ENCODE data around the gene RPUSD4. TPM values are rescaled to one million over a fixed set of nuclear protein-coding genes. Genes with fewer than 3 reads are reported as not detected.

The RPUSD4 gene
- total RNA-seq, 1 donor from 2014 or later, result 46.7 TPM

- no peak overlapping the region for H3K9ac ChIP-seq
- Mint-ChIP-seq H3K27me3 (ENCODE audit: insufficient read depth, low read depth) (peaks cover 35% of the 10 kb centered on the region), H3K4me1 (peaks cover 34% of the 10 kb centered on the region), H3K36me3 (peaks cover 4% of the 10 kb centered on the region), H3K4me3 (peak overlapping the region; percentile 21), H3K9me3 (peaks cover 19% of the 10 kb centered on the region), H3K27ac (no peak overlapping the region)
- peaks cover 47% of the 10 kb centered on the region for H3F3A ChIP-seq (ENCODE audit: low read depth)
- peaks cover 63% of the 10 kb centered on the region for H3K4me1 ChIP-seq
- H2AFZ ChIP-seq (replicated peaks), result no peak overlapping the region
- no peaks in the 10 kb centered on the region for H3K27me3 ChIP-seq
- peaks cover 8% of the 10 kb centered on the region for H3K9me3 ChIP-seq (ENCODE audit: low read depth)
- H3K36me3 ChIP-seq, result no peaks in the 10 kb centered on the region
- no peaks in the 10 kb centered on the region for H3K79me2 ChIP-seq (ENCODE audit: low read depth)
- H3K4me3 ChIP-seq, result no peak overlapping the region
- H3K4me2 ChIP-seq, result no peak overlapping the region
- peaks cover 9% of the 10 kb centered on the region for H4K20me1 ChIP-seq (ENCODE audit: low read depth)
- no peak for TF ChIP-seq EZH2 (IDR thresholded peaks at IDR 0.05)
- TF ChIP-seq EZH2phosphoT487 (IDR thresholded peaks at IDR 0.05), result no peak
- no peak for TF ChIP-seq CTCF (IDR thresholded peaks at IDR 0.05)
- no peak overlapping the region for H3K27ac ChIP-seq
- no peak for DNase-seq (ENCODE audit: low spot score)
Measured at GRCh38 chr11:126156814-126157213, 54.6 kb downstream of the RPUSD4 start.

GRCh38 chr11:126155402-126156187 lies 55.9 kb downstream of the RPUSD4 start:
- no peak for DNase-seq (ENCODE audit: low spot score)
- Mint-ChIP-seq H3K4me1 (peaks cover 42% of the 10 kb centered on the region), H3K9me3 (peaks cover 29% of the 10 kb centered on the region), H3K4me3 (no peak overlapping the region), H3K27ac (no peak overlapping the region), H3K27me3 (ENCODE audit: insufficient read depth, low read depth) (peaks cover 36% of the 10 kb centered on the region), H3K36me3 (peaks cover 4% of the 10 kb centered on the region)
- Histone ChIP-seq H2AFZ (replicated peaks) (no peak overlapping the region), H3K27ac (no peak overlapping the region), H3K4me1 (peaks cover 55% of the 10 kb centered on the region), H3K4me3 (no peak overlapping the region), H3K9me3 (ENCODE audit: low read depth) (peaks cover 10% of the 10 kb centered on the region), H3K79me2 (ENCODE audit: low read depth) (no peaks in the 10 kb centered on the region), H3F3A (ENCODE audit: low read depth) (peaks cover 42% of the 10 kb centered on the region), H3K36me3 (no peaks in the 10 kb centered on the region), H3K4me2 (no peak overlapping the region), H3K9ac (no peak overlapping the region), H4K20me1 (ENCODE audit: low read depth) (peaks cover 9% of the 10 kb centered on the region), H3K27me3 (no peaks in the 10 kb centered on the region)
- TF ChIP-seq EZH2phosphoT487 (IDR thresholded peaks at IDR 0.05), result no peak
- TF ChIP-seq EZH2 (IDR thresholded peaks at IDR 0.05), result no peak
- TF ChIP-seq CTCF (IDR thresholded peaks at IDR 0.05), result no peak

GRCh38 chr11:126154691-126155090 lies 56.8 kb downstream of the RPUSD4 start:
- peaks cover 50% of the 10 kb centered on the region for H3K4me1 ChIP-seq
- DNase-seq (ENCODE audit: low spot score), result no peak
- peaks cover 9% of the 10 kb centered on the region for H4K20me1 ChIP-seq (ENCODE audit: low read depth)
- H2AFZ ChIP-seq (replicated peaks), result no peak overlapping the region
- peaks cover 32% of the 10 kb centered on the region for H3K9me3 Mint-ChIP-seq
- H3K9ac ChIP-seq, result no peak overlapping the region
- H3K36me3 Mint-ChIP-seq, result peaks cover 4% of the 10 kb centered on the region
- peaks cover 35% of the 10 kb centered on the region for H3F3A ChIP-seq (ENCODE audit: low read depth)
- no peak overlapping the region for H3K27ac ChIP-seq
- H3K4me3 Mint-ChIP-seq, result peak overlapping the region; percentile 34
- no peak overlapping the region for H3K27ac Mint-ChIP-seq
- peaks cover 49% of the 10 kb centered on the region for H3K4me1 Mint-ChIP-seq
- H3K27me3 Mint-ChIP-seq (ENCODE audit: insufficient read depth, low read depth), result peaks cover 39% of the 10 kb centered on the region
- TF ChIP-seq EZH2phosphoT487 (IDR thresholded peaks at IDR 0.05) (no peak), CTCF (IDR thresholded peaks at IDR 0.05) (no peak), EZH2 (IDR thresholded peaks at IDR 0.05) (no peak)
- H3K9me3 ChIP-seq (ENCODE audit: low read depth), result peaks cover 10% of the 10 kb centered on the region
- H3K36me3 ChIP-seq, result no peaks in the 10 kb centered on the region
- no peaks in the 10 kb centered on the region for H3K27me3 ChIP-seq
- H3K4me3 ChIP-seq, result no peak overlapping the region
- H3K4me2 ChIP-seq, result no peak overlapping the region
- no peaks in the 10 kb centered on the region for H3K79me2 ChIP-seq (ENCODE audit: low read depth)
